HG03097 (cell line): Measurements from ENCODE around the gene CRHR1.
"Not testable (repeated sequence)": the region's sequence is repeated elsewhere in the genome, so short reads cannot be mapped to it uniquely, and the experiment has no call there.

Experiments
- ATAC-seq: cut with Tn5 transposase; IDR thresholded peaks from one replicate; pipeline ENCODE4 v1.9.1; 2021; ENCODE audit not compliant: unreplicated experiment, low FRiP score

CRHR1 gene

GRCh38 chr17:45857977-45858708 lies 74.0 kb downstream of the CRHR1 start:
- ATAC-seq, result no peak

- no peak for ATAC-seq
Measured at GRCh38 chr17:45861165-45861564, 77.0 kb downstream of the CRHR1 start.

GRCh38 chr17:45862127-45862526 lies 78.0 kb downstream of the CRHR1 start:
- ATAC-seq, result not testable (repeated sequence)

GRCh38 chr17:45863857-45864654 lies 79.9 kb downstream of the CRHR1 start:
- no peak for ATAC-seq

GRCh38 chr17:45867171-45867570 lies 83.1 kb downstream of the CRHR1 start:
- no peak for ATAC-seq

- no peak for ATAC-seq
Measured at GRCh38 chr17:45867702-45868101, 83.6 kb downstream of the CRHR1 start.

GRCh38 chr17:45868276-45868675 lies 84.2 kb downstream of the CRHR1 start:
- no peak for ATAC-seq

GRCh38 chr17:45869676-45870341 lies 85.7 kb downstream of the CRHR1 start:
- ATAC-seq, result no peak

GRCh38 chr17:45870342-45870974 lies 86.3 kb downstream of the CRHR1 start:
- no peak for ATAC-seq

- ATAC-seq, result no peak
Measured at GRCh38 chr17:45871718-45872117, 87.6 kb downstream of the CRHR1 start.

GRCh38 chr17:45873728-45874127 lies 89.6 kb downstream of the CRHR1 start:
- ATAC-seq, result no peak

- ATAC-seq, result no peak
Measured at GRCh38 chr17:45874151-45874550, 90.0 kb downstream of the CRHR1 start.

- no peak for ATAC-seq
Measured at GRCh38 chr17:45876539-45876938, 92.4 kb downstream of the CRHR1 start.

GRCh38 chr17:45877467-45877866 lies 93.3 kb downstream of the CRHR1 start:
- no peak for ATAC-seq

- ATAC-seq, result no peak
Measured at GRCh38 chr17:45883063-45883462, 98.9 kb downstream of the CRHR1 start.
